Calu3 (cell line): ENCODE data around the gene MTG2. TPM values are rescaled to one million over a fixed set of nuclear protein-coding genes. Genes with fewer than 3 reads are reported as not detected.

Source experiments
- BruUV-seq: library from RNA; stranded (reverse); fragments of 400-500 nt; replicated peaks from 2 replicates; lab custom pipeline; 2021; lab: Mats Ljungman, UMichigan
- CTCF ChIA-PET: fragments of 300-600 bp; sonication (Branson Sonifier 250); formaldehyde crosslinking; loops from one replicate; lab custom pipeline; 2022; ENCODE audit warnings: antibody characterized with exemption; lab: Charles Lee
- DNase-seq: peaks from one replicate; pipeline ENCODE4 v3.0.0; 2022
- H3K27ac Mint-ChIP-seq: one replicate; pipeline ENCODE4 v1.8.0; 2022; ENCODE audit warnings: mixed read lengths; ENCODE audit not compliant: unreplicated experiment
- H3K27me3 Mint-ChIP-seq: one replicate; pipeline ENCODE4 v1.8.0; 2022; ENCODE audit warnings: mixed read lengths; ENCODE audit not compliant: unreplicated experiment
- H3K36me3 Mint-ChIP-seq: one replicate; pipeline ENCODE4 v1.8.0; 2022; ENCODE audit warnings: mild to moderate bottlenecking, moderate library complexity, mixed read lengths; ENCODE audit not compliant: insufficient read depth, unreplicated experiment
- H3K4me1 Mint-ChIP-seq: one replicate; pipeline ENCODE4 v1.8.0; 2022; ENCODE audit warnings: mild to moderate bottlenecking, low read depth, mixed read lengths; ENCODE audit not compliant: unreplicated experiment
- H3K4me3 Mint-ChIP-seq: one replicate; pipeline ENCODE4 v1.8.0; 2022; ENCODE audit warnings: mild to moderate bottlenecking, low read depth, moderate library complexity, mixed read lengths; ENCODE audit not compliant: unreplicated experiment
- H3K9me3 Mint-ChIP-seq: one replicate; pipeline ENCODE4 v1.8.0; 2022; ENCODE audit warnings: low read depth, mixed read lengths; ENCODE audit not compliant: unreplicated experiment
- intact Hi-C: fragments of 100-400 bp; cut with micrococcal nuclease; formaldehyde crosslinking; loops from one replicate; pipeline ENCODE4 v1.10.0; 2022; ENCODE audit not compliant: unreplicated experiment
- total RNA-seq: library from RNA; stranded (reverse); gene quantifications from 2 replicates; pipeline ENCODE4 v1.2.3, GENCODE V29; 2022
- TF ChIP-seq, protein P1 (sequence below): fragments of 200-600 bp; IDR thresholded peaks from one replicate; pipeline ENCODE4 v1.8.0; 2022; ENCODE audit warnings: antibody characterized with exemption; ENCODE audit not compliant: unreplicated experiment

Gene MTG2
- total RNA-seq, 1 experiment from 2014 or later: 87.9 TPM

DNA sequence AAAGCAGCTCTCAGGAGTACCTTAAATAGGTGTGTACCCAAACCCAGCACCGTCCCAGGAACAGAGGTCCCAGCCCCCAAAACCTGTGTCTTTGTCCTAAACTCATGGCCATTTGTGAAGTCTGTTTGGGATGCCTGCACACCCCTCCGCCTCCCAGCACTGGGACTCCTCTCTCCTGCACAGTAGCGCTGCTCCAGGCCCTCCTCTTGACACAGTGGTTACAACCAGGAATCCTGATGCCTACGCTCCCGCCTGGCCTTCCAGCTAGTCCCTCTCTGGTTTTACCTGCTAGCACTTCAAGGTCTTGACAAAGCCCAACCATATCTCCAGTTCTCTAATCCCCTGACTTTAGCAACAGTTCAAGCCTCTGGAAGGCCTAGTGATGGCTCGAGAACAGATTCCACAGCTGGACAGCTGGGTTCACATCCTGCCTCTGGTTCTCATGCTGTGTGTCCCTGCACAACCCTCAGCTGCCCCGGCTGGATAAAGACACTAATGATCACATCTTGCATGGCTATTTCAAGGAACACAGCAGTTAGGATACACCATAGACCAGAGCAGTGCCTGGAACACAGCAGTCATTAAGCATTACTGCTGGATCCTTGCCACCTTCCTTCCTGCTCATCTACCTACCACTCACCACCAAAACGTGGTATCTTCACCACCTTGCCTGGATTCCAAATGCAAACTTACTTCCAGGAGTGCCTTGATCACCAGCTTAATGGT, 45.2 kb upstream of the MTG2 start:
- H3K4me3 Mint-ChIP-seq: no peak overlapping the region
- no TSS peak for BruUV-seq
- intact Hi-C loops: loop anchor here (2.0 to 5.0 kb wide), 2 partner anchors 75 to 127 kb away; no protein-coding TSS in a partner anchor
- CTCF ChIA-PET: interaction anchor here (0.6 to 0.7 kb wide), 2 partner anchors 47 to 495 kb away, joined by 3 to 4 read pairs; no protein-coding TSS in a partner anchor
- H3K4me1 Mint-ChIP-seq: peaks cover 33% of the 10 kb centered on the region
- no peak overlapping the region for H3K27ac Mint-ChIP-seq
- TF ChIP-seq, protein P1, sequence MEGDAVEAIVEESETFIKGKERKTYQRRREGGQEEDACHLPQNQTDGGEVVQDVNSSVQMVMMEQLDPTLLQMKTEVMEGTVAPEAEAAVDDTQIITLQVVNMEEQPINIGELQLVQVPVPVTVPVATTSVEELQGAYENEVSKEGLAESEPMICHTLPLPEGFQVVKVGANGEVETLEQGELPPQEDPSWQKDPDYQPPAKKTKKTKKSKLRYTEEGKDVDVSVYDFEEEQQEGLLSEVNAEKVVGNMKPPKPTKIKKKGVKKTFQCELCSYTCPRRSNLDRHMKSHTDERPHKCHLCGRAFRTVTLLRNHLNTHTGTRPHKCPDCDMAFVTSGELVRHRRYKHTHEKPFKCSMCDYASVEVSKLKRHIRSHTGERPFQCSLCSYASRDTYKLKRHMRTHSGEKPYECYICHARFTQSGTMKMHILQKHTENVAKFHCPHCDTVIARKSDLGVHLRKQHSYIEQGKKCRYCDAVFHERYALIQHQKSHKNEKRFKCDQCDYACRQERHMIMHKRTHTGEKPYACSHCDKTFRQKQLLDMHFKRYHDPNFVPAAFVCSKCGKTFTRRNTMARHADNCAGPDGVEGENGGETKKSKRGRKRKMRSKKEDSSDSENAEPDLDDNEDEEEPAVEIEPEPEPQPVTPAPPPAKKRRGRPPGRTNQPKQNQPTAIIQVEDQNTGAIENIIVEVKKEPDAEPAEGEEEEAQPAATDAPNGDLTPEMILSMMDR: no peak
- peaks cover 97% of the 10 kb centered on the region for H3K36me3 Mint-ChIP-seq
- H3K9me3 Mint-ChIP-seq: no peaks in the 10 kb centered on the region
- no peak for DNase-seq
- H3K27me3 Mint-ChIP-seq: no peaks in the 10 kb centered on the region

- TF ChIP-seq, protein P1: no peak
- no peaks in the 10 kb centered on the region for H3K27me3 Mint-ChIP-seq
- BruUV-seq: no TSS peak
- CTCF ChIA-PET: interaction anchor here (0.6 to 0.7 kb wide), 2 partner anchors 48 to 496 kb away, joined by 3 to 4 read pairs; no protein-coding TSS in a partner anchor
- no peak for DNase-seq
- H3K36me3 Mint-ChIP-seq: peaks cover 95% of the 10 kb centered on the region
- H3K9me3 Mint-ChIP-seq: no peaks in the 10 kb centered on the region
- H3K4me1 Mint-ChIP-seq: peaks cover 33% of the 10 kb centered on the region
- intact Hi-C loops: loop anchor here (5.0 kb wide), 1 partner anchor 76 kb away; no protein-coding TSS in a partner anchor
- H3K27ac Mint-ChIP-seq: no peak overlapping the region
- no peak overlapping the region for H3K4me3 Mint-ChIP-seq
Measured at GRCh38 chr20:62138204-62138543, 44.7 kb upstream of the MTG2 start.

GRCh38 chr20:62138912-62139311, 43.9 kb upstream of the MTG2 start:
- Mint-ChIP-seq H3K4me3 (no peak overlapping the region), H3K27ac (no peak overlapping the region), H3K36me3 (peaks cover 95% of the 10 kb centered on the region), H3K9me3 (no peaks in the 10 kb centered on the region), H3K4me1 (peaks cover 33% of the 10 kb centered on the region), H3K27me3 (no peaks in the 10 kb centered on the region)
- CTCF ChIA-PET: no interaction called here
- intact Hi-C loops: loop anchor here (5.0 kb wide), 1 partner anchor 77 kb away; no protein-coding TSS in a partner anchor
- TF ChIP-seq, protein P1: no peak
- DNase-seq: no peak
- BruUV-seq: no TSS peak

DNA sequence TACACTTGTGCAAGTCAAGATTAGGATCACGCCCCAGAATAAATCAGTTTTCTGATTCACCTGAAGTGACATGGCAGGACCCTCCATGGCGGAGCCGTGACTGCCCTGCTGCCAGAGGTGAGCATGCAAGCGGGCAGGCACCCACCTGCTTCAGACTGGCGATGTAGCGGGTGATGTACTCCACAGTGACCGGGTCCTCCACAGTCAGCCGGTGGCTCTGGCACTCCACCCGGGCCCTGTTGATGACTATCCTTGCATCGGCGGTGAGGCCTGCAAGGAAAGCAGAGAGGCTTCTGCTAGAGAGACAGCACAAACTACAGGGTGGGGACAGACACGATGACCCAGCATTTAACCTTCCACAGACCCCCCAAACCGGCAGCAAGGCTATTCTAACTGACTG, 43.2 kb upstream of the MTG2 start:
- H3K27me3 Mint-ChIP-seq: no peaks in the 10 kb centered on the region
- no peak overlapping the region for H3K27ac Mint-ChIP-seq
- TF ChIP-seq, protein P1: no peak
- H3K4me3 Mint-ChIP-seq: no peak overlapping the region
- H3K36me3 Mint-ChIP-seq: peaks cover 98% of the 10 kb centered on the region
- CTCF ChIA-PET: no interaction called here
- H3K9me3 Mint-ChIP-seq: no peaks in the 10 kb centered on the region
- BruUV-seq: no TSS peak
- DNase-seq: no peak
- intact Hi-C loops: loop anchor here (5.0 kb wide), 1 partner anchor 77 kb away; no protein-coding TSS in a partner anchor
- H3K4me1 Mint-ChIP-seq: peaks cover 36% of the 10 kb centered on the region
